IMR-90 (cell line): Measurements from ENCODE around the gene POLR1A. TPM values are rescaled to one million over a fixed set of nuclear protein-coding genes. Genes with fewer than 3 reads are reported as not detected.

Experiments
- ATAC-seq: fragments of 200-7000 bp; cut with Tn5 transposase; 2 replicates; pipeline ENCODE4 v1.9.1; 2020; ENCODE audit warnings: low read depth, mild to moderate bottlenecking, moderate library complexity
- BruUV-seq: library from RNA; stranded (reverse); fragments of 400-500 nt; replicated peaks from 2 replicates; lab custom pipeline; 2021; lab: Mats Ljungman, UMichigan
- CTCF ChIA-PET: fragments of 300-600 bp; formaldehyde crosslinking; extraction: SDS; loops from one replicate; lab custom pipeline; 2021; ENCODE audit warnings: antibody characterized with exemption; lab: Yijun Ruan, JAX
- POLR2A ChIA-PET: fragments of 300-600 bp; sonication (Branson Sonifier 250); formaldehyde crosslinking; loops from one replicate; lab custom pipeline; 2022; ENCODE audit warnings: antibody characterized with exemption; ENCODE audit not compliant: unreplicated experiment; lab: Charles Lee
- DNase-seq: peaks from one replicate; pipeline ENCODE4 v3.0.0; 2013
- H2AFZ ChIP-seq: replicated peaks from 2 replicates; pipeline ENCODE3; 2013; ENCODE audit warnings: low read length, mild to moderate bottlenecking; ENCODE audit not compliant: poor library complexity
- H2AK5ac ChIP-seq: 2 replicates; pipeline ENCODE4 v1.6.1; 2013; ENCODE audit warnings: low read depth, low read length, inconsistent platforms
- H2AK9ac ChIP-seq: replicated peaks from 2 replicates; pipeline ENCODE3; 2013; ENCODE audit warnings: mild to moderate bottlenecking, low read depth, low read length, moderate library complexity; ENCODE audit not compliant: poor library complexity
- H2BK120ac ChIP-seq: 2 replicates; pipeline ENCODE4 v1.6.1; 2013; ENCODE audit warnings: low read depth, low read length, inconsistent platforms
- H2BK15ac ChIP-seq: 3 replicates; pipeline ENCODE4 v1.6.1; 2013; ENCODE audit warnings: low read depth, low read length, inconsistent platforms
- H2BK20ac ChIP-seq: 2 replicates; pipeline ENCODE4 v1.6.1; 2013; ENCODE audit warnings: low read depth, mild to moderate bottlenecking, inconsistent platforms, low read length, moderate library complexity
- H2BK5ac ChIP-seq: 2 replicates; pipeline ENCODE4 v1.6.1; 2013; ENCODE audit warnings: mild to moderate bottlenecking, low read depth, low read length, inconsistent platforms; ENCODE audit not compliant: poor library complexity, severe bottlenecking
- H3K14ac ChIP-seq: replicated peaks from 2 replicates; pipeline ENCODE4 v1.6.1; 2013; ENCODE audit warnings: low read depth, low read length, inconsistent platforms
- H3K18ac ChIP-seq: 2 replicates; pipeline ENCODE4 v1.6.1; 2013; ENCODE audit warnings: low read depth, low read length, control low read depth
- H3K23ac ChIP-seq: 2 replicates; pipeline ENCODE4 v1.6.1; 2013; ENCODE audit warnings: low read depth, low read length, inconsistent platforms
- H3K27ac ChIP-seq: 2 replicates; pipeline ENCODE4 v1.5.1; 2013; ENCODE audit warnings: mild to moderate bottlenecking, control low read depth, low read length; ENCODE audit not compliant: insufficient read depth
- H3K27me3 ChIP-seq: 2 replicates; pipeline ENCODE4 v1.6.1; 2013; ENCODE audit warnings: low read length; ENCODE audit not compliant: control insufficient read depth, insufficient read depth
- H3K36me3 ChIP-seq: 2 replicates; pipeline ENCODE4 v1.6.1; 2013; ENCODE audit warnings: low read length, mixed read lengths; ENCODE audit not compliant: control insufficient read depth, insufficient read depth
- H3K4ac ChIP-seq: 2 replicates; pipeline ENCODE4 v1.6.1; 2013; ENCODE audit warnings: low read depth, low read length, inconsistent platforms
- H3K4me1 ChIP-seq: 2 replicates; pipeline ENCODE4 v1.6.1; 2013; ENCODE audit warnings: low read length, mixed read lengths; ENCODE audit not compliant: control insufficient read depth, insufficient read depth
- H3K4me2 ChIP-seq: 2 replicates; pipeline ENCODE4 v1.6.1; 2013; ENCODE audit warnings: low read depth, mild to moderate bottlenecking, control low read depth, low read length, moderate library complexity
- H3K4me3 ChIP-seq: 2 replicates; pipeline ENCODE4 v1.5.1; 2013; ENCODE audit warnings: low read depth, mild to moderate bottlenecking, control low read depth, low read length, moderate library complexity; ENCODE audit not compliant: insufficient read depth
- H3K56ac ChIP-seq: 2 replicates; pipeline ENCODE4 v1.6.1; 2013; ENCODE audit warnings: low read length, inconsistent platforms; ENCODE audit not compliant: insufficient read depth; ENCODE audit errors: extremely low read depth
- H3K79me1 ChIP-seq, 2 experiments: 2 replicates each; pipeline ENCODE4 v1.6.1; 2013; ENCODE audit warnings: low read length in 2 of 2, inconsistent platforms in 1 of 2, low read depth in 1 of 2
- H3K9ac ChIP-seq: 2 replicates; pipeline ENCODE4 v1.6.1; 2013; ENCODE audit warnings: low read depth, low read length, control low read depth
- H3K9me1 ChIP-seq: 2 replicates; pipeline ENCODE4 v1.6.1; 2013; ENCODE audit warnings: low read length, inconsistent platforms; ENCODE audit not compliant: insufficient read depth
- H3K9me3 ChIP-seq: 2 replicates; pipeline ENCODE4 v1.6.1; 2013; ENCODE audit warnings: low read length; ENCODE audit not compliant: control insufficient read depth, insufficient read depth
- H4K20me1 ChIP-seq: 2 replicates; pipeline ENCODE4 v1.6.1; 2013; ENCODE audit warnings: low read length, inconsistent platforms; ENCODE audit not compliant: insufficient read depth
- H4K5ac ChIP-seq: 2 replicates; pipeline ENCODE4 v1.6.1; 2013; ENCODE audit warnings: mild to moderate bottlenecking, low read depth, low read length, control low read depth
- H4K8ac ChIP-seq, 2 experiments: 2 replicates each; pipeline ENCODE4 v1.6.1; 2013; ENCODE audit warnings: low read depth in 2 of 2, low read length in 2 of 2, control low read depth in 1 of 2, inconsistent platforms in 1 of 2
- H4K91ac ChIP-seq: 2 replicates; pipeline ENCODE4 v1.6.1; 2013; ENCODE audit warnings: low read depth, low read length, inconsistent platforms; ENCODE audit not compliant: insufficient read depth
- BHLHE40 ChIP-seq: fragments of 150-350 bp; IDR thresholded peaks from 2 replicates; pipeline ENCODE4 v1.6.1; 2016; ENCODE audit warnings: mild to moderate bottlenecking, low read depth, low read length
- CEBPB ChIP-seq: IDR thresholded peaks from 2 replicates; pipeline ENCODE4 v1.6.1; 2012; ENCODE audit warnings: low read depth, low read length, improper control_type of control experiment
- CHD1 ChIP-seq: IDR thresholded peaks from 2 replicates; pipeline ENCODE4 v1.6.1; 2012; ENCODE audit warnings: low read depth, low read length, improper control_type of control experiment
- FOS ChIP-seq: fragments of 150-350 bp; IDR thresholded peaks from 2 replicates; pipeline ENCODE4 v1.6.1; 2016; ENCODE audit warnings: low read depth, low read length
- MAFK ChIP-seq: IDR thresholded peaks from 2 replicates; pipeline ENCODE4 v1.6.1; 2012; ENCODE audit warnings: low read depth, low read length, improper control_type of control experiment
- MXI1 ChIP-seq: IDR thresholded peaks from 2 replicates; pipeline ENCODE4 v1.6.1; 2012; ENCODE audit warnings: low read depth, mild to moderate bottlenecking, low read length, moderate library complexity, borderline replicate concordance
- NFE2L2 ChIP-seq: fragments of 150-350 bp; IDR thresholded peaks from 2 replicates; pipeline ENCODE4 v1.6.1; 2016; ENCODE audit warnings: low read depth, mild to moderate bottlenecking, low read length
- POLR2A ChIP-seq: IDR thresholded peaks from 2 replicates; pipeline ENCODE4 v1.6.1; 2012; ENCODE audit warnings: mild to moderate bottlenecking, low read depth, low read length
- RAD21 ChIP-seq: IDR thresholded peaks from 2 replicates; pipeline ENCODE4 v1.6.1; 2012; ENCODE audit warnings: low read length, improper control_type of control experiment
- RCOR1 ChIP-seq: IDR thresholded peaks from 2 replicates; pipeline ENCODE4 v1.6.1; 2012; ENCODE audit warnings: mild to moderate bottlenecking, low read length, improper control_type of control experiment; ENCODE audit not compliant: insufficient replicate concordance
- RFX5 ChIP-seq: IDR thresholded peaks from 2 replicates; pipeline ENCODE4 v1.8.0; 2012; ENCODE audit warnings: low read depth, mild to moderate bottlenecking, low read length, moderate library complexity
- SMC3 ChIP-seq: fragments of 150-350 bp; IDR thresholded peaks from 2 replicates; pipeline ENCODE4 v1.6.1; 2016; ENCODE audit warnings: low read depth, mild to moderate bottlenecking, antibody characterized with exemption, low read length, moderate library complexity
- USF2 ChIP-seq: fragments of 150-350 bp; IDR thresholded peaks from 2 replicates; pipeline ENCODE4 v1.6.1; 2017; ENCODE audit warnings: mild to moderate bottlenecking, antibody characterized with exemption, low read length, low read depth
- WGBS, 2 experiments: methylation state at CpG; one replicate each; pipeline versions ENCODE4 v1.1.5 to v1.1.7; 2013; ENCODE audit warnings: missing lambda C conversion rate in 2 of 2; ENCODE audit not compliant: insufficient read length in 1 of 2; ENCODE audit errors: extremely low coverage in 2 of 2; 5-methylcytosine and 5-hydroxymethylcytosine counted together
- dilution Hi-C: fragments of 300-500 bp; cut with HindIII; formaldehyde crosslinking; loops from one replicate; pipeline ENCODE4 v1.14.3; 2018; ENCODE audit warnings: low sequenced_read_pairs; ENCODE audit not compliant: unreplicated experiment
- in situ Hi-C: fragments of 300-500 bp; cut with MboI; formaldehyde crosslinking; loops from 3 replicates; pipeline ENCODE4 v1.14.3; 2019; ENCODE audit warnings: low sequenced_read_pairs, inconsistent platforms, mixed read lengths
- intact Hi-C: fragments of 100-400 bp; cut with micrococcal nuclease; formaldehyde crosslinking; loops from 2 replicates; pipeline ENCODE4 v1.10.0; 2022
- polyA plus RNA-seq, 3 experiments: library from polyadenylated mRNA; depleted of rRNA; stranded (reverse); fragments of >200 nt; gene quantifications; 2 replicates each; pipeline ENCODE4 v1.2.3, GENCODE V29; 2012; ENCODE audit warnings: low replicate concordance in 1 of 3
- total RNA-seq: library from RNA; depleted of rRNA; stranded (reverse); fragments of >200 nt; gene quantifications from 2 replicates; pipeline ENCODE4 v1.2.3, GENCODE V29; 2012
- TF ChIP-seq, protein P1 (sequence below): conservative IDR thresholded peaks from 2 replicates; pipeline ENCODE4 v1.5.1; 2012; ENCODE audit warnings: mild to moderate bottlenecking, low read depth, low read length, improper control_type of control experiment
- TF ChIP-seq, protein P2 (sequence below): fragments of 150-350 bp; IDR thresholded peaks from 2 replicates; pipeline ENCODE4 v1.6.1; 2016; ENCODE audit warnings: low read depth, mild to moderate bottlenecking, low read length, moderate library complexity, borderline replicate concordance

The POLR1A gene
- total and polyA plus RNA-seq, 2 of the 4 experiments (the other 2 are of a cell fraction), result 7.6 to 27.4 TPM

DNA sequence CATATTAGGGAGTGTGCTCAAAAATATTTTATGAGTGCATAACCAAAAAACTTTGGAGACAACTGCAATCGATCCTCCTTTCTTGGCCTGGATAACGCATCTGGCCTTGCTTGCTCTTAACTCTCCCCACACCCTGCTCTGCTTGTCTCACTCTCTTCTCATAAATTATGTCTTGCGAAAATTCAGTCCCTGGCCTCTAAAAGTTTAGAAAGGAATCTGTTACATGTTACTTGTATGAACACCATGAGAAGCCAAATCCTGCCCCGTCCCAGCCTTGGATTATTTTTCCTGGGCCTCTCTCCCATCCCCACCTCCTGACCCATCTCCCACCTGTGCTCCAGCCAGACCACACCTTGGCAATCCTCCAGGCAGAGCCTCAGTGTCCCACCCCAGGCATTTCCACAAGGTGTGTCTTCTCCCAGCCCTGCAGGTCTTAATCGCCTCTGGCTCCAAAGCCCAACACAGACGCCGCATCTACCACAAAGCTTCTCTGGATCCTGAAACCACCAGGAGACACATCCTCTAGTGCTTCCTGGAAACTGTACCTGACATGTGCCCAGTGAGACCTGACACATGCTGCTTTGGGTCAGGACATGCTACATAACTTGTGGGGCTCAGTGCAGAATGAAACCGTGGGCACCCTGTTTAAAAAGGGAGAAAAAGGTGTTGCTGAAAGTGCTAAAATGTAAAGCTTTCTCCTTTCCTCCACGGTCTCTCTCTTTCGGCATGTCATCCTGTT is 117.3 kb downstream of the POLR1A start:
- Histone ChIP-seq H3K14ac (no peak overlapping the region), H3K27me3 (0 out of 2 replicates have a peak, but pooled peaks cover under 1% of the 10 kb centered on the region), H3K18ac (no peak overlapping the region; the same call in 1 of the 2 replicates), H2AFZ (peak overlapping the region; percentile 51), H4K8ac (no peak overlapping the region), H2BK5ac (no peak overlapping the region), H2BK15ac (peak overlapping the region; percentile 45; the same call in 1 of the 3 replicates), H3K36me3 (no peaks in the 10 kb centered on the region), H3K4me2 (no peak overlapping the region), H3K9me3 (no peaks in the 10 kb centered on the region), H4K20me1 (no peaks in the 10 kb centered on the region), H2BK20ac (no peak overlapping the region), H3K9me1 (no peaks in the 10 kb centered on the region), H3K79me1 (no peaks in the 10 kb centered on the region), H3K9ac (no peak overlapping the region), H3K23ac (no peak overlapping the region), H3K27ac (no peak overlapping the region), H3K4ac (no peak overlapping the region), H4K91ac (no peak overlapping the region), H2AK5ac (peak overlapping the region; percentile 29; the same call in 1 of the 2 replicates), H3K56ac (no peak overlapping the region), H2BK120ac (no peak overlapping the region), H4K5ac (no peak overlapping the region; the same call in 1 of the 2 replicates), H2AK9ac (peak overlapping the region; percentile 81), H3K4me3 (no peak overlapping the region), H3K4me1 (peaks cover 2% of the 10 kb centered on the region; the same call in 1 of the 2 replicates)
- no peak; the same call in 1 of the 2 replicates for ATAC-seq
- ChIA-PET CTCF (interaction anchor here (0.6 kb wide), 1 partner anchor 408 kb away, joined by 4 read pairs; no protein-coding TSS in a partner anchor), POLR2A (no interaction called here)
- intact Hi-C loops (no loop called here), dilution Hi-C loops (no loop called here), in situ Hi-C loops (no loop called here)
- 76% methylated on average over 5 of the region's 10 CpGs; no CpG with 5 or more reads in 1 of the 2 experiments for WGBS, 2 experiments
- DNase-seq, result no peak
- BruUV-seq, result no TSS peak
- TF ChIP-seq, protein P1, sequence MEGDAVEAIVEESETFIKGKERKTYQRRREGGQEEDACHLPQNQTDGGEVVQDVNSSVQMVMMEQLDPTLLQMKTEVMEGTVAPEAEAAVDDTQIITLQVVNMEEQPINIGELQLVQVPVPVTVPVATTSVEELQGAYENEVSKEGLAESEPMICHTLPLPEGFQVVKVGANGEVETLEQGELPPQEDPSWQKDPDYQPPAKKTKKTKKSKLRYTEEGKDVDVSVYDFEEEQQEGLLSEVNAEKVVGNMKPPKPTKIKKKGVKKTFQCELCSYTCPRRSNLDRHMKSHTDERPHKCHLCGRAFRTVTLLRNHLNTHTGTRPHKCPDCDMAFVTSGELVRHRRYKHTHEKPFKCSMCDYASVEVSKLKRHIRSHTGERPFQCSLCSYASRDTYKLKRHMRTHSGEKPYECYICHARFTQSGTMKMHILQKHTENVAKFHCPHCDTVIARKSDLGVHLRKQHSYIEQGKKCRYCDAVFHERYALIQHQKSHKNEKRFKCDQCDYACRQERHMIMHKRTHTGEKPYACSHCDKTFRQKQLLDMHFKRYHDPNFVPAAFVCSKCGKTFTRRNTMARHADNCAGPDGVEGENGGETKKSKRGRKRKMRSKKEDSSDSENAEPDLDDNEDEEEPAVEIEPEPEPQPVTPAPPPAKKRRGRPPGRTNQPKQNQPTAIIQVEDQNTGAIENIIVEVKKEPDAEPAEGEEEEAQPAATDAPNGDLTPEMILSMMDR, result no peak
- no peak for TF ChIP-seq BHLHE40
- no peak for TF ChIP-seq CHD1
- no peak for TF ChIP-seq POLR2A
- TF ChIP-seq, protein P2, sequence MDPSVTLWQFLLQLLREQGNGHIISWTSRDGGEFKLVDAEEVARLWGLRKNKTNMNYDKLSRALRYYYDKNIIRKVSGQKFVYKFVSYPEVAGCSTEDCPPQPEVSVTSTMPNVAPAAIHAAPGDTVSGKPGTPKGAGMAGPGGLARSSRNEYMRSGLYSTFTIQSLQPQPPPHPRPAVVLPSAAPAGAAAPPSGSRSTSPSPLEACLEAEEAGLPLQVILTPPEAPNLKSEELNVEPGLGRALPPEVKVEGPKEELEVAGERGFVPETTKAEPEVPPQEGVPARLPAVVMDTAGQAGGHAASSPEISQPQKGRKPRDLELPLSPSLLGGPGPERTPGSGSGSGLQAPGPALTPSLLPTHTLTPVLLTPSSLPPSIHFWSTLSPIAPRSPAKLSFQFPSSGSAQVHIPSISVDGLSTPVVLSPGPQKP, result no peak
- no peak for TF ChIP-seq MXI1
- TF ChIP-seq NFE2L2, result no peak
- TF ChIP-seq SMC3, result no peak
- no peak for TF ChIP-seq CEBPB
- no peak for TF ChIP-seq USF2
- TF ChIP-seq RFX5, result no peak
- no peak for TF ChIP-seq RCOR1
- TF ChIP-seq MAFK, result no peak
- TF ChIP-seq FOS, result no peak
- TF ChIP-seq RAD21, result no peak
